Esophagus squamous epithelium (tissue), 5 donors: ENCODE measurements around the gene LMO1. TPM values are rescaled to one million over a fixed set of nuclear protein-coding genes. Genes with fewer than 3 reads are reported as not detected.

ENCODE experiments used
- DNase-seq: peaks from one replicate; lab custom pipeline; 2025; lab: John Stamatoyannopoulos, UW
- H3K27ac ChIP-seq, 4 donors: fragments of 200-600 bp; sonication (generic); one replicate each; pipeline ENCODE4 v1.5.1; 2016 to 2019; ENCODE audit warnings: mild to moderate bottlenecking in 1 of 4
- H3K27me3 ChIP-seq, 4 donors: fragments of 200-600 bp; sonication (generic); 1 replicate in 3 of 4; 2 replicates in 1 of 4; pipeline versions ENCODE4 v1.5.1 to v1.6.0; 2017 to 2021; ENCODE audit warnings: antibody characterized with exemption in 1 of 4
- H3K36me3 ChIP-seq, 3 donors: fragments of 200-600 bp; sonication (generic); one replicate each; pipeline ENCODE4 v1.5.1; 2016 to 2019
- H3K4me1 ChIP-seq, 3 donors: fragments of 200-600 bp; sonication (generic); one replicate each; pipeline ENCODE4 v1.5.1; 2017 to 2019
- H3K4me3 ChIP-seq, 4 donors: fragments of 200-600 bp; sonication (generic); 1 replicate in 3 of 4; 2 replicates in 1 of 4; pipeline ENCODE4 v1.5.1; 2016 to 2019; ENCODE audit warnings: mild to moderate bottlenecking in 2 of 4, moderate library complexity in 1 of 4
- H3K9me3 ChIP-seq, 3 donors: fragments of 200-600 bp; sonication (generic); one replicate each; pipeline ENCODE4 v1.5.1; 2016 to 2019
- CTCF ChIP-seq, 6 experiments: fragments of 450-650 bp in 4 of 6; fragments of 200-600 bp in 2 of 6; sonication (generic) in 2 of 6; IDR thresholded peaks; one replicate each; pipeline ENCODE4 v1.5.1; 2016 to 2019; ENCODE audit warnings: antibody characterized with exemption in 6 of 6, mild to moderate bottlenecking in 4 of 6, moderate library complexity in 4 of 6
- POLR2A ChIP-seq, 4 donors: fragments of 450-650 bp; IDR thresholded peaks; one replicate each; pipeline ENCODE4 v1.6.1; 2017; ENCODE audit warnings: antibody characterized with exemption in 4 of 4, mild to moderate bottlenecking in 4 of 4, moderate library complexity in 3 of 4
- WGBS, 2 donors: methylation state at CpG; one replicate each; pipeline ENCODE4 v1.1.5; 2018; 5-methylcytosine and 5-hydroxymethylcytosine counted together
- intact Hi-C: fragments of 100-400 bp; cut with DNase I; formaldehyde crosslinking; loops from one replicate; pipeline ENCODE4 v1.15.0; 2022
- total RNA-seq, 4 donors: library from RNA; depleted of rRNA; stranded (reverse); fragments of >200 nt; gene quantifications; one replicate each; pipeline ENCODE4 v1.1.0, GENCODE V29; 2016
- donor health status: DM: yes; HTN: yes; CAD: no.

Gene LMO1
- total RNA-seq, 4 donors from 2014 or later: not detected

GRCh38 chr11:8292351-8292750 is 28.7 kb upstream of the LMO1 start:
- 93% methylated on average over 7 of the region's 10 CpGs; no CpG with 5 or more reads in 1 of the 2 donors for WGBS, 2 donors
- DNase-seq: no peak

GRCh38 chr11:8291421-8292350 is 28.0 kb upstream of the LMO1 start:
- Histone ChIP-seq H3K4me1 (peaks cover 0 to 13% (median 0%) of the 10 kb centered on the region in 3 donors), H3K9me3 (no peaks in the 10 kb centered on the region), H3K36me3 (no peaks in the 10 kb centered on the region), H3K27me3 (peaks cover 0 to 22% (median 0%) of the 10 kb centered on the region in 4 donors), H3K27ac (no peak overlapping the region), H3K4me3 (no peak overlapping the region)
- WGBS, 2 donors: 100% methylated on average over 2 to 7 of the region's 11 CpGs
- TF ChIP-seq POLR2A (IDR thresholded peaks at IDR 0.05): no peak
- TF ChIP-seq CTCF (IDR thresholded peaks at IDR 0.05): no peak
- intact Hi-C loops: no loop called here
- DNase-seq: no peak

More at GRCh38 chr11:8292351-8292750, 28.7 kb upstream of the LMO1 start:
- Histone ChIP-seq H3K27me3 (peaks cover 0 to 22% (median 0%) of the 10 kb centered on the region in 4 donors), H3K4me3 (no peak overlapping the region), H3K9me3 (no peaks in the 10 kb centered on the region), H3K27ac (no peak overlapping the region), H3K36me3 (no peaks in the 10 kb centered on the region), H3K4me1 (peaks cover 0 to 12% (median 0%) of the 10 kb centered on the region in 3 donors)
- no peak for TF ChIP-seq POLR2A (IDR thresholded peaks at IDR 0.05)
- TF ChIP-seq CTCF (IDR thresholded peaks at IDR 0.05): no peak
- intact Hi-C loops: no loop called here

GRCh38 chr11:8290081-8290810 is 26.6 kb upstream of the LMO1 start:
- no peak for DNase-seq
- TF ChIP-seq CTCF (IDR thresholded peaks at IDR 0.05) (no peak), POLR2A (IDR thresholded peaks at IDR 0.05) (no peak)
- intact Hi-C loops: no loop called here
- Histone ChIP-seq H3K27me3 (peaks cover 0 to 22% (median 0%) of the 10 kb centered on the region in 4 donors), H3K36me3 (no peaks in the 10 kb centered on the region), H3K4me1 (peaks cover 0 to 13% (median 0%) of the 10 kb centered on the region in 3 donors), H3K4me3 (no peak overlapping the region), H3K27ac (no peak overlapping the region), H3K9me3 (no peaks in the 10 kb centered on the region)
- WGBS, 2 donors: 93 to 97% methylated on average over 6 to 8 of the region's 8 CpGs

GRCh38 chr11:8289492-8289918 is 25.8 kb upstream of the LMO1 start:
- WGBS, 2 donors: 46 to 88% methylated on average over 1 to 2 of the region's 3 CpGs
- no peaks in the 10 kb centered on the region for H3K36me3 ChIP-seq
- no peak for DNase-seq

More at GRCh38 chr11:8289492-8289918, 25.8 kb upstream of the LMO1 start:
- H3K4me3 ChIP-seq: no peak overlapping the region
- no peaks in the 10 kb centered on the region for H3K9me3 ChIP-seq
- no peak overlapping the region for H3K27ac ChIP-seq
- TF ChIP-seq POLR2A (IDR thresholded peaks at IDR 0.05) (no peak), CTCF (IDR thresholded peaks at IDR 0.05) (no peak)
- H3K4me1 ChIP-seq: peaks cover 0 to 13% (median 0%) of the 10 kb centered on the region in 3 donors
- intact Hi-C loops: no loop called here
- H3K27me3 ChIP-seq: peaks cover 0 to 15% (median 0%) of the 10 kb centered on the region in 4 donors
